Measurements from ENCODE around the gene SLC12A5.

GRCh38 chr20:46099491-46100287 lies 70.7 kb downstream of the SLC12A5 start:
- TF ChIP-seq SMC3 (IDR thresholded peaks at IDR 0.05) (no peak), CTCF (IDR thresholded peaks at IDR 0.05) (no peak), EHF (CRISPR knock-in tag; IDR thresholded peaks at IDR 0.05) (no peak), POLR2A (IDR thresholded peaks at IDR 0.05; ENCODE audit: low read length) (no peak)
